ENCODE measurements around the gene C1orf94.

DNA sequence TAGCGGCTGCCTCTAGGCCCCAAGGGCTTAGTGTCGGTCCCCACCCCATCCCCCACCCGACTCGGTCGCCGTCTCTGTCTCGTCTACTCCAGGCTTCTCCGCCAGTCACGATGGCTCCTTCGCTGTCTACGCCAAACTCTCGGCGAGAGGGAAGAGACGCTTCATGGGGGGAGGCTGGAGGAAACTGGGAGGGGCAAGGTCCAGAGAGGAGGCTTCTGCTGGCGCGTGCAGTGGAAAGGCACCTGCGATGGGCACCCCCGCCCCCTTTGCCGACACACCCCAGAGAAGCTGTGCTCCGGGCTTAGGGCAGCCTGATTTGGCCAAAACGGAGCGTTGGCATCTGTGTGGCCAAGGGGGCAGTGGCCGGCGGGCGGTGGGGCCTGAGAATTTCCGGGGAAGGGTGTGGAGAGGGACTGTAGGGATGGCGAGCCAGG lies 10.5 kb upstream of the C1orf94 start:
- no peak for TF ChIP-seq TEAD4 (CRISPR knock-in tag; IDR thresholded peaks at IDR 0.05)
- TF ChIP-seq, protein P1, sequence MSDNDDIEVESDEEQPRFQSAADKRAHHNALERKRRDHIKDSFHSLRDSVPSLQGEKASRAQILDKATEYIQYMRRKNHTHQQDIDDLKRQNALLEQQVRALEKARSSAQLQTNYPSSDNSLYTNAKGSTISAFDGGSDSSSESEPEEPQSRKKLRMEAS (CRISPR knock-in tag; IDR thresholded peaks at IDR 0.05), result peak; percentile 71

Measured in WTC11 (cell line).